ENCODE data around the gene IRGQ.

IRGQ gene

DNA sequence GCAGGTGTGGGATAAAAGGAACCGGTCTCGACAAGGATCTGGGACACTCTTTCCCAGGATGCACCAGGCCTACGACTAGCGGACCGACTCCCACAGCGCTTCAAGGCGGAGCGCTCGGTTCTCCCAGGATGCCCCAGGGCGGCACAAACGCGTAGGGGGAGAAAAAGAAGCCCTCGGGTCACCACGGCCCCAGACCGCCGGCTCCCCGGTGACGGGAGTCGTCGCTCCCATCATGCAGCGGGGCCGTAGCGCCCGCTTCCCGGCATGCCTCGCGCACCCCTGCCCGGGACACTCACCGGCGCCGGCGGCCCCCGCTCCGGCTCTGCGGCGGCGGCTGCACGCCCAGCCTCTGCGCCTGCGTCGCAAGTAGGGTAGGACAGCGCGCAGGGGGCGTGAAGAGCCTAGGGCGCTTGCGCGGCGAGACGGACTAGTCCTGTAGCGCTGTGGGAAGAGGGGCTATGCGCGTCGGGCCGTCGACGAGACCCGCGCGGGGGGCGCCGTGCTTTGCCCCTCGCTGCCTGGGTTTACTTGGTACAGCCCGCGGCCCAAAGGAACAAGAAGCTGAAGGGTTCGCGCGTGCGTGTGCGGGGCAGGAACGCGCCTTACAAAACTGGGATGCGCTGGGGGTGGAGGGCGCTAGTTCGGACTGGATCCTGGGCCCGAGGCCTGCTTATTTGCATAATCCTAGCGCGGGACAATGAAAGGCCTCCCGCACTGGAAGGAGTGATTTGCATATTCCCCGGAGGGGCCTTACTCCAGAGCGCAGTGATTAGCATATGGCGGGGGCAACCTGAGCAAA is 23.5 kb upstream of the IRGQ start, which contains the start of gene ZNF428:
ZNF428 (minus strand) TSS at position 368 of the 799 bp plus-strand sequence. CDS start 5,325 bp downstream, outside the sequence.
- in situ Hi-C loops (cut with HindIII; ENCODE audit: low sequenced_read_pairs), result no loop called here
- H3K4me3 ChIP-seq (ENCODE audit: low read depth, low read length), result peak within 1 kb of the TSS; percentile 55
- TF ChIP-seq, protein P1, sequence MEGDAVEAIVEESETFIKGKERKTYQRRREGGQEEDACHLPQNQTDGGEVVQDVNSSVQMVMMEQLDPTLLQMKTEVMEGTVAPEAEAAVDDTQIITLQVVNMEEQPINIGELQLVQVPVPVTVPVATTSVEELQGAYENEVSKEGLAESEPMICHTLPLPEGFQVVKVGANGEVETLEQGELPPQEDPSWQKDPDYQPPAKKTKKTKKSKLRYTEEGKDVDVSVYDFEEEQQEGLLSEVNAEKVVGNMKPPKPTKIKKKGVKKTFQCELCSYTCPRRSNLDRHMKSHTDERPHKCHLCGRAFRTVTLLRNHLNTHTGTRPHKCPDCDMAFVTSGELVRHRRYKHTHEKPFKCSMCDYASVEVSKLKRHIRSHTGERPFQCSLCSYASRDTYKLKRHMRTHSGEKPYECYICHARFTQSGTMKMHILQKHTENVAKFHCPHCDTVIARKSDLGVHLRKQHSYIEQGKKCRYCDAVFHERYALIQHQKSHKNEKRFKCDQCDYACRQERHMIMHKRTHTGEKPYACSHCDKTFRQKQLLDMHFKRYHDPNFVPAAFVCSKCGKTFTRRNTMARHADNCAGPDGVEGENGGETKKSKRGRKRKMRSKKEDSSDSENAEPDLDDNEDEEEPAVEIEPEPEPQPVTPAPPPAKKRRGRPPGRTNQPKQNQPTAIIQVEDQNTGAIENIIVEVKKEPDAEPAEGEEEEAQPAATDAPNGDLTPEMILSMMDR (IDR thresholded peaks at IDR 0.05; ENCODE audit: low read depth, low read length, missing control alignments), result no peak
- DNase-seq (ENCODE audit: low read depth), result peak; percentile 60

DNA sequence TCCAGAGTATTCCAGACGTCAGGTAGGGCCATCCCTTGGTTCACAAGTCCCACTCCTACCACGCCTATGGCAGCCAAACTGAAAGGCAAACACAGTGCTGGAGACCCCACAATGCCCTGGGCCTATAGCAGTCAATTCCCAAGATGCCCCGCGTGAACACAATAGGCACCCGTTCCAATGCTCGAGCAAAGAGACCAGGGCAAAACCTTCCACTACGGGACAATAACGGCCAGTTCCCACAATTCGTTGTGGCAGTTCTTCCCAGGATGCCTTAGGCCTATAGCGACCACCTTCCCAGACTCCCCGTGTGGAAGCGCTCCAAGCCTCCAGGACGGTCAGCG is 23.0 kb upstream of the IRGQ start:
- peak overlapping the region; percentile 55 for H3K4me3 ChIP-seq (ENCODE audit: low read depth, low read length)
- in situ Hi-C loops (cut with HindIII; ENCODE audit: low sequenced_read_pairs), result no loop called here
- TF ChIP-seq, protein P1 (IDR thresholded peaks at IDR 0.05; ENCODE audit: low read depth, low read length, missing control alignments), result no peak
- no peak for DNase-seq (ENCODE audit: low read depth)

DNA sequence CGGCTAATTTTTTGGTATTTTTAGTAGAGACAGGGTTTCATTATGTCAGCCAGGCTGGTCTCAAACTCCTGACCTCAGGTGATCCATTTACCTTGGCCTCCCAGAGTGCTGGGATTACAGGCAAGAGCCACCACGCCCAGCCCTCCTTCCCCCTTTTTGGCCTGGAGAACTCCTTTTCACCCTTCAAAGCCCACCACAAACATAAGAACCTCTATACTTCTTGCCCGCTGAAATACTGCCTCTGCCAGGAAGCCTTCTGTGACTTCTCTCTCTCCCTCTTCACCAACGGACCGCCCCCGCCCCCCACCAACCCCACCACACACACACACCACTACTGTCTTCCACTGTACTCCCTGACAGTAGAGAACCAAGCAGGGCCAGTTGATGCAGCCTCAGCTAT is 21.0 kb upstream of the IRGQ start:
- no peak for DNase-seq (ENCODE audit: low read depth)
- no peak overlapping the region for H3K4me3 ChIP-seq (ENCODE audit: low read depth, low read length)
- TF ChIP-seq, protein P1 (IDR thresholded peaks at IDR 0.05; ENCODE audit: low read depth, low read length, missing control alignments), result no peak
- in situ Hi-C loops (cut with HindIII; ENCODE audit: low sequenced_read_pairs), result no loop called here

DNA sequence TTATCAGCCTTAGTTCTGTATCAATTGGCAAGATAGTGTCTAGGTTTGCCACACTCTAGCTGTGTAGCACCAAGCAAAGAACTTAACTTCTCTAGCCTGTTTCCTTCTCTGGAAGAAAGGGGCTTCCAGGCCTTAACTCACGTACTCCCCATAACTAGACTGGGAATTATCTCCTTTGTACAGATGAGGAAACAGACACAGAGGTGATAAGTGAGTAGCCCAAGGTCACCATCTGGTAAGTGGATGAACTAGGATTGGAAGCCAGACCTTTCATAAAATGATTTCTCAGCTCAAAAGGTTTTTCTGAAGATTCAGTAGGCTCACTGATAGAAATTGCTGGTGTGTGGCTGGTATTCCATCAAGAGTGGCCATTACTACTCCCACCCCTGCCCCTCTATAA is 20.4 kb upstream of the IRGQ start:
- TF ChIP-seq, protein P1 (IDR thresholded peaks at IDR 0.05; ENCODE audit: low read depth, low read length, missing control alignments), result no peak
- DNase-seq (ENCODE audit: low read depth), result no peak
- in situ Hi-C loops (cut with HindIII; ENCODE audit: low sequenced_read_pairs), result no loop called here
- no peak overlapping the region for H3K4me3 ChIP-seq (ENCODE audit: low read depth, low read length)

DNA sequence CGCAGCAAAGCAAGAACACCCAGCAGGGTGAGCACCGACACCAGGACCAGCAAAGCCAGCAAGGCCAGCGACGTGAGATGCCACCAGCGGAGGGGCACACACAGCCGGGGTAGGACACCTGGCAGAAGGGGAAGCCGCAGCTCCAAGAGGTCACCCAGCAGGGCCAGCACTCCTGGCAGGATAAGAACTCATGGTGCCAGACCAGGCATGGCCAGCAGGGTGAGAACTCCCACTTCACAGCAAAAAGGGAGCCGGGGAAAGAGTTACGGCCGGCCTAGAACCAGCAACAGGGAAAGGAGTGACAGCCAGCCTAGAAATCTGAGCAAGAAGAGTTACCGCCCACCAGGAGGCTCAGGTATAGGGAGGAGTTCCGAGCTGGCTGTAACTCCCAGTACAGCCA is 16.4 kb upstream of the IRGQ start:
- in situ Hi-C loops (cut with HindIII; ENCODE audit: low sequenced_read_pairs), result no loop called here
- TF ChIP-seq, protein P1 (IDR thresholded peaks at IDR 0.05; ENCODE audit: low read depth, low read length, missing control alignments), result no peak
- DNase-seq (ENCODE audit: low read depth), result no peak
- no peak overlapping the region for H3K4me3 ChIP-seq (ENCODE audit: low read depth, low read length)

DNA sequence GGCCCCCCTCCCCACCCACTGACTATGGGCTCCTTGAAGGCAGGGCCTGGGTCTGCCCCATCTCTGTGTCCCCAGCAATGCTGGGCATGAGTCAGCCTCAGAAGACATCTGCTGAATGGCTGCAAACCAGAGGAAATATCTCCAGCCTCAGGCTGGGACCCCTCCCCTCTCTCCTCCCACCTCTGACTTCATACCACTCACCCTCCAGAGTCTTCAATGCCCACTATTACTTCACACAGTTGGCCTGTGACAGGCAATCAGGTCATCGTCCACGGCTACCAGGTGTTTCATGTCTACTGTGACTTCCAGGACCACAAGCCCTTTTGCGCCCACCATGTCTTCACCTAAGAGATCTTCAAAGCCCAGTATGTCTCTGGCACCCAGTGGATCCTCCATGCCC is 15.9 kb upstream of the IRGQ start, which contains the start of gene SRRM5:
SRRM5 (plus strand) TSS at position 301 of the 400 bp plus-strand sequence; CDS start at position 335, 34 bp downstream.
- TF ChIP-seq, protein P1 (IDR thresholded peaks at IDR 0.05; ENCODE audit: low read depth, low read length, missing control alignments), result no peak
- in situ Hi-C loops (cut with HindIII; ENCODE audit: low sequenced_read_pairs), result no loop called here
- DNase-seq (ENCODE audit: low read depth), result no peak
- no peak within 1 kb of the TSS for H3K4me3 ChIP-seq (ENCODE audit: low read depth, low read length)
